GM12878 (cell line): ENCODE data around the gene NAA60. TPM values are rescaled to one million over a fixed set of nuclear protein-coding genes. Genes with fewer than 3 reads are reported as not detected.

Experiments
- ATAC-seq: fragments of 200-7000 bp; cut with Tn5 transposase; 3 replicates; pipeline ENCODE4 v1.9.1; 2020; ENCODE audit warnings: mild to moderate bottlenecking, moderate library complexity
- BruUV-seq: library from RNA; stranded (reverse); fragments of 400-500 nt; replicated peaks from 2 replicates; lab custom pipeline; 2021; lab: Mats Ljungman, UMichigan
- CTCF ChIA-PET: fragments of 300-600 bp; sonication (Branson Sonifier 250); formaldehyde crosslinking; extraction: SDS; loops from one replicate; lab custom pipeline; 2021; ENCODE audit warnings: inconsistent platforms; lab: Yijun Ruan, JAX
- POLR2A ChIA-PET: fragments of 350-600 bp; formaldehyde crosslinking; extraction: SDS; loops from one replicate; lab custom pipeline; 2021; ENCODE audit warnings: inconsistent platforms; lab: Charles Lee
- RAD21 ChIA-PET: fragments of 300-600 bp; sonication (Branson Sonifier 250); formaldehyde crosslinking; loops from one replicate; lab custom pipeline; 2023; ENCODE audit warnings: antibody characterized with exemption; ENCODE audit not compliant: unreplicated experiment; lab: Charles Lee
- SMC1A ChIA-PET: fragments of 300-600 bp; sonication (Branson Sonifier 250); formaldehyde crosslinking; loops from one replicate; lab custom pipeline; 2023; ENCODE audit not compliant: unreplicated experiment, uncharacterized antibody; lab: Charles Lee
- DNase-seq: peaks from one replicate; pipeline ENCODE4 v3.0.0-alpha.2; 2011; ENCODE audit warnings: low read depth, low spot score
- FAIRE-seq: peaks from 3 replicates; lab custom pipeline; 2011; peaks lifted over from hg19 to GRCh38; lab: Jason Lieb, UNC
- H2AFZ ChIP-seq: 2 replicates; pipeline ENCODE4 v1.6.0; 2011; ENCODE audit warnings: low read depth, low read length, control low read depth; ENCODE audit not compliant: control insufficient read depth
- H3K27ac ChIP-seq: 2 replicates; pipeline ENCODE4 v1.5.1; 2011; ENCODE audit warnings: control low read depth; ENCODE audit not compliant: control insufficient read depth, insufficient read depth
- H3K27me3 ChIP-seq, 2 experiments: replicated peaks in 1 of 2; 2 replicates each; pipeline versions ENCODE4 v1.6.0 to v1.6.1; 2011; ENCODE audit warnings: low read length in 1 of 2; ENCODE audit not compliant: control insufficient read depth in 2 of 2, insufficient read depth in 2 of 2
- H3K36me3 ChIP-seq, 2 experiments: 2 replicates each; pipeline ENCODE4 v1.5.1; 2011; ENCODE audit warnings: low read length in 1 of 2; ENCODE audit not compliant: control insufficient read depth in 2 of 2, insufficient read depth in 2 of 2
- H3K4me1 ChIP-seq: 2 replicates; pipeline ENCODE4 v1.6.1; 2011; ENCODE audit warnings: mild to moderate bottlenecking, low read length, moderate library complexity, mixed read lengths; ENCODE audit not compliant: control insufficient read depth, insufficient read depth
- H3K4me2 ChIP-seq: 2 replicates; pipeline ENCODE4 v1.6.0; 2011; ENCODE audit warnings: control low read depth; ENCODE audit not compliant: control insufficient read depth, insufficient read depth
- H3K4me3 ChIP-seq: fragments of 200-600 bp; sonication (generic); 2 replicates; pipeline ENCODE4 v1.5.1; 2016
- H3K79me2 ChIP-seq: 2 replicates; pipeline ENCODE4 v1.6.0; 2011; ENCODE audit warnings: low read length; ENCODE audit not compliant: control insufficient read depth, insufficient read depth
- H3K9ac ChIP-seq: 2 replicates; pipeline ENCODE4 v1.8.0; 2011; ENCODE audit warnings: low read length, control low read depth, mixed read lengths; ENCODE audit not compliant: control insufficient read depth, insufficient read depth
- H3K9me3 ChIP-seq: replicated peaks from 3 replicates; pipeline ENCODE4 v1.5.1; 2011; ENCODE audit warnings: mild to moderate bottlenecking, low read length; ENCODE audit not compliant: control insufficient read depth, insufficient read depth
- H4K20me1 ChIP-seq: 2 replicates; pipeline ENCODE4 v1.6.0; 2011; ENCODE audit not compliant: control insufficient read depth, insufficient read depth
- BACH1 ChIP-seq: fragments of 450-650 bp; IDR thresholded peaks from 2 replicates; pipeline ENCODE4 v1.6.1; 2017; ENCODE audit warnings: mild to moderate bottlenecking, borderline replicate concordance
- BHLHE40 ChIP-seq, 2 experiments: fragments of 450-650 bp in 1 of 2; IDR thresholded peaks; 2 replicates each; pipeline ENCODE4 v1.6.1; 2011 to 2017; ENCODE audit warnings: low read depth in 2 of 2, borderline replicate concordance in 1 of 2, improper control_type of control experiment in 1 of 2, low read length in 1 of 2, mild to moderate bottlenecking in 1 of 2
- EED ChIP-seq: sonication (generic); IDR thresholded peaks from 2 replicates; pipeline ENCODE4 v1.6.1; 2016; ENCODE audit warnings: antibody characterized with exemption, low read depth
- EP300 ChIP-seq, 2 experiments: fragments of 150-350 bp in 1 of 2; IDR thresholded peaks; 2 replicates each; pipeline ENCODE4 v1.6.1; 2011 to 2012; ENCODE audit warnings: low read depth in 2 of 2, low read length in 2 of 2, borderline replicate concordance in 1 of 2, improper control_type of control experiment in 1 of 2, inconsistent platforms in 1 of 2; ENCODE audit not compliant: control insufficient read depth in 1 of 2
- HCFC1 ChIP-seq: fragments of 150-350 bp; IDR thresholded peaks from 2 replicates; pipeline ENCODE4 v1.6.1; 2014; ENCODE audit warnings: low read length
- KLF5 ChIP-seq: fragments of 450-650 bp; IDR thresholded peaks from 2 replicates; pipeline ENCODE4 v1.6.1; 2014; ENCODE audit warnings: mild to moderate bottlenecking; ENCODE audit not compliant: partially characterized antibody
- NFYA ChIP-seq: IDR thresholded peaks from 2 replicates; pipeline ENCODE4 v1.6.1; 2011; ENCODE audit warnings: low read depth, mild to moderate bottlenecking, low read length, improper control_type of control experiment, borderline replicate concordance
- POLR2A ChIP-seq: IDR thresholded peaks from 2 replicates; pipeline ENCODE4 v1.6.1; 2011; ENCODE audit warnings: low read depth, mild to moderate bottlenecking, low read length
- TCF7 ChIP-seq: IDR thresholded peaks from 2 replicates; pipeline ENCODE4 v1.6.1; 2014; ENCODE audit warnings: antibody characterized with exemption, borderline replicate concordance
- ZNF217 ChIP-seq: fragments of 450-650 bp; IDR thresholded peaks from 2 replicates; pipeline ENCODE4 v1.6.1; 2017; ENCODE audit warnings: antibody characterized with exemption, mild to moderate bottlenecking
- WGBS: methylation state at CpG from one replicate; pipeline ENCODE4 v1.1.6; 2016; ENCODE audit warnings: low lambda C conversion rate; ENCODE audit not compliant: insufficient replicate concordance, insufficient coverage; ENCODE audit errors: missing lambda C conversion rate; 5-methylcytosine and 5-hydroxymethylcytosine counted together
- in situ Hi-C: fragments of 300-500 bp; cut with MboI; formaldehyde crosslinking; loops from 9 replicates; pipeline ENCODE4 v1.14.3; 2018; ENCODE audit warnings: mixed read lengths
- intact Hi-C: fragments of 100-400 bp; cut with micrococcal nuclease; formaldehyde crosslinking; loops from one replicate; pipeline ENCODE4 v1.14.2; 2022; ENCODE audit not compliant: unreplicated experiment
- polyA plus RNA-seq, 11 experiments: library from polyadenylated mRNA; depleted of rRNA in 4 of 11; unstranded in 6 of 11; stranded (reverse) in 5 of 11; fragments of >200 nt; fragmentation: Nextera tagmentation in 4 of 11; fragmentation: Illumina TruSeq in 1 of 11; extraction: Ambion mirVana in 4 of 11; extraction: Trizol in 1 of 11; gene quantifications; 1 replicate in 1 of 11; 2 replicates in 10 of 11; pipeline versions ENCODE4 v1.2.1 to v1.2.3, GENCODE V29; 2011 to 2016; ENCODE audit warnings: inconsistent platforms in 2 of 11, missing spikeins in 2 of 11, low read depth in 1 of 11
- total RNA-seq, 4 experiments: library from RNA; depleted of rRNA in 3 of 4; stranded (reverse); fragments of >200 nt in 3 of 4; fragmentation: Illumina TruSeq in 1 of 4; extraction: Trizol in 1 of 4; gene quantifications; 2 replicates each; pipeline versions ENCODE4 v1.2.1 to v1.2.3, GENCODE V29; 2013 to 2021
- TF ChIP-seq, protein P1 (sequence below): IDR thresholded peaks from 2 replicates; pipeline ENCODE4 v1.6.1; 2011; ENCODE audit warnings: borderline replicate concordance, low read depth, mild to moderate bottlenecking, moderate library complexity, mixed read lengths, low read length; ENCODE audit not compliant: insufficient read depth; ENCODE audit errors: extremely low read length
- TF ChIP-seq, protein P2 (sequence below): fragments of 450-650 bp; IDR thresholded peaks from 2 replicates; pipeline ENCODE4 v1.6.1; 2014; ENCODE audit warnings: mild to moderate bottlenecking
- TF ChIP-seq, protein P3 (sequence below): fragments of 450-650 bp; IDR thresholded peaks from 2 replicates; pipeline ENCODE4 v1.6.1; 2017; ENCODE audit warnings: mild to moderate bottlenecking
- TF ChIP-seq, protein P4 (sequence below): IDR thresholded peaks from 2 replicates; pipeline ENCODE4 v1.6.1; 2011; ENCODE audit warnings: low read depth, low read length, improper control_type of control experiment, borderline replicate concordance

Gene NAA60
- total and polyA plus RNA-seq, 10 of the 15 experiments (the other 5 are each of a cell fraction or from before 2014, with no cell fraction given): 6.2 to 43.1 (median 34.6) TPM

DNA sequence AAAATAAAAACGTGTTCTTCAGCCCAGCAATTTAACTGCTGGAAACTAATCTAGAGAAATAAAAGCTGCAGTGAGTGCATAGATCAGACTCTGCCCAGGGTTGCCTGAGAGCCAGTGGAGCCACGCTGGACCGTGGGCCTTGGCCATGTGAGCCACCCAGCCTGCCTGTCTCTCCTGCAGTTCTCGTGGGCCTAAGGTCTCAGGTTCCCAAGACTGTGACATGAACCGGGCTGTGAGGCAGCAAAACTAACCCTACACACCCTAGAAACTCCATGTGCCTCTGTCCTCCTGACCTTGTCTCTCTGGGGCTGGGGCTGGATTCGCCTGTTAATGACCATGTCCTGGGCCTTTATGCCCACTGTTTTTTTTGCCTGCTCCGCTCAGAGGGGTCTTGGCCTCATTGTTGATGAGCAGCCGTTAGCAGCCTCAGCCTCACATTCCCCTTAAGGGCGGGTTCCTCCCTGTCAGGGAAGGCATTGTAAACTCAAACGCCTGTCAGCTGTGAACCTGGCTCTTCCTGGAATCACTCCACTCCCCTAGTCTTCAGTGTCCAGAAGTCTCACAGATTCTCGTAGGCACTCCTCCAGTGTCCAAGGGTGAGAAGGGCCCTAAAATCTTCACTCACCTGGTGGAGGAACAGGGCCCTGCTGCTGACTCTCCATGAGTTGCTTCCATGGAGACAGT, 34.9 kb downstream of the NAA60 start:
- FAIRE-seq (no peak), ATAC-seq (no peak), DNase-seq (no peak)
- RAD21 ChIA-PET: no interaction called here
- peaks cover 3% of the 10 kb centered on the region; the same call in 1 of the 2 replicates for H3K79me2 ChIP-seq
- no TSS peak for BruUV-seq
- no peaks in the 10 kb centered on the region for H3K27me3 ChIP-seq
- H3K4me3 ChIP-seq: no peak overlapping the region
- 78% methylated on average over 11 of the region's 11 CpGs for WGBS
- no peaks in the 10 kb centered on the region for H3K4me1 ChIP-seq
- peaks cover 5 to 22% of the 10 kb centered on the region in 2 experiments; a peak in 3 of 4 replicates for H3K36me3 ChIP-seq
- H3K27ac ChIP-seq: no peak overlapping the region
- no peaks in the 10 kb centered on the region for H4K20me1 ChIP-seq
- intact Hi-C loops: no loop called here
- H2AFZ ChIP-seq: no peak overlapping the region
- H3K9me3 ChIP-seq: peaks cover under 1% of the 10 kb centered on the region; the same call in 2 of the 3 replicates
- CTCF ChIA-PET: no interaction called here
- TF ChIP-seq POLR2A (no peak), EED (no peak), HCFC1 (no peak), NFYA (no peak), BHLHE40 (IDR thresholded peaks at IDR 0.05; ENCODE audit: borderline replicate concordance in 1 of 2, low read depth in 2 of 2, low read length in 1 of 2) (no peak), TCF7 (no peak), ZNF217 (no peak), KLF5 (no peak), BACH1 (no peak), EP300 (IDR thresholded peaks at IDR 0.05; ENCODE audit: borderline replicate concordance in 1 of 2, control insufficient read depth in 1 of 2, low read depth in 2 of 2, low read length in 2 of 2) (no peak)
- TF ChIP-seq, protein P1, sequence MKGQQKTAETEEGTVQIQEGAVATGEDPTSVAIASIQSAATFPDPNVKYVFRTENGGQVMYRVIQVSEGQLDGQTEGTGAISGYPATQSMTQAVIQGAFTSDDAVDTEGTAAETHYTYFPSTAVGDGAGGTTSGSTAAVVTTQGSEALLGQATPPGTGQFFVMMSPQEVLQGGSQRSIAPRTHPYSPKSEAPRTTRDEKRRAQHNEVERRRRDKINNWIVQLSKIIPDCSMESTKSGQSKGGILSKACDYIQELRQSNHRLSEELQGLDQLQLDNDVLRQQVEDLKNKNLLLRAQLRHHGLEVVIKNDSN: no peak
- TF ChIP-seq, protein P2, sequence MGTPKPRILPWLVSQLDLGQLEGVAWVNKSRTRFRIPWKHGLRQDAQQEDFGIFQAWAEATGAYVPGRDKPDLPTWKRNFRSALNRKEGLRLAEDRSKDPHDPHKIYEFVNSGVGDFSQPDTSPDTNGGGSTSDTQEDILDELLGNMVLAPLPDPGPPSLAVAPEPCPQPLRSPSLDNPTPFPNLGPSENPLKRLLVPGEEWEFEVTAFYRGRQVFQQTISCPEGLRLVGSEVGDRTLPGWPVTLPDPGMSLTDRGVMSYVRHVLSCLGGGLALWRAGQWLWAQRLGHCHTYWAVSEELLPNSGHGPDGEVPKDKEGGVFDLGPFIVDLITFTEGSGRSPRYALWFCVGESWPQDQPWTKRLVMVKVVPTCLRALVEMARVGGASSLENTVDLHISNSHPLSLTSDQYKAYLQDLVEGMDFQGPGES: no peak
- TF ChIP-seq, protein P3, sequence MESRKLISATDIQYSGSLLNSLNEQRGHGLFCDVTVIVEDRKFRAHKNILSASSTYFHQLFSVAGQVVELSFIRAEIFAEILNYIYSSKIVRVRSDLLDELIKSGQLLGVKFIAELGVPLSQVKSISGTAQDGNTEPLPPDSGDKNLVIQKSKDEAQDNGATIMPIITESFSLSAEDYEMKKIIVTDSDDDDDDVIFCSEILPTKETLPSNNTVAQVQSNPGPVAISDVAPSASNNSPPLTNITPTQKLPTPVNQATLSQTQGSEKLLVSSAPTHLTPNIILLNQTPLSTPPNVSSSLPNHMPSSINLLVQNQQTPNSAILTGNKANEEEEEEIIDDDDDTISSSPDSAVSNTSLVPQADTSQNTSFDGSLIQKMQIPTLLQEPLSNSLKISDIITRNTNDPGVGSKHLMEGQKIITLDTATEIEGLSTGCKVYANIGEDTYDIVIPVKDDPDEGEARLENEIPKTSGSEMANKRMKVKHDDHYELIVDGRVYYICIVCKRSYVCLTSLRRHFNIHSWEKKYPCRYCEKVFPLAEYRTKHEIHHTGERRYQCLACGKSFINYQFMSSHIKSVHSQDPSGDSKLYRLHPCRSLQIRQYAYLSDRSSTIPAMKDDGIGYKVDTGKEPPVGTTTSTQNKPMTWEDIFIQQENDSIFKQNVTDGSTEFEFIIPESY: no peak
- TF ChIP-seq, protein P4, sequence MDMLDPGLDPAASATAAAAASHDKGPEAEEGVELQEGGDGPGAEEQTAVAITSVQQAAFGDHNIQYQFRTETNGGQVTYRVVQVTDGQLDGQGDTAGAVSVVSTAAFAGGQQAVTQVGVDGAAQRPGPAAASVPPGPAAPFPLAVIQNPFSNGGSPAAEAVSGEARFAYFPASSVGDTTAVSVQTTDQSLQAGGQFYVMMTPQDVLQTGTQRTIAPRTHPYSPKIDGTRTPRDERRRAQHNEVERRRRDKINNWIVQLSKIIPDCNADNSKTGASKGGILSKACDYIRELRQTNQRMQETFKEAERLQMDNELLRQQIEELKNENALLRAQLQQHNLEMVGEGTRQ: no peak
- H3K9ac ChIP-seq: no peak overlapping the region
- in situ Hi-C loops: no loop called here
- SMC1A ChIA-PET: no interaction called here
- H3K4me2 ChIP-seq: no peak overlapping the region
- POLR2A ChIA-PET: no interaction called here
